Tibial nerve (tissue), 4 donors: ENCODE results near the gene EBLN2.

Experiments used
- CTCF ChIP-seq, 5 experiments: fragments of 200-600 bp in 3 of 5; fragments of 450-650 bp in 2 of 5; sonication (generic) in 3 of 5; IDR thresholded peaks; one replicate each; pipeline ENCODE4 v1.5.1; 2016 to 2019; ENCODE audit warnings: antibody characterized with exemption in 5 of 5, mild to moderate bottlenecking in 3 of 5, moderate library complexity in 2 of 5
- EP300 ChIP-seq, 2 donors: sonication (generic); formaldehyde crosslinking; IDR thresholded peaks; one replicate each; pipeline ENCODE4 v1.6.1; 2017; ENCODE audit warnings: antibody characterized with exemption in 2 of 2, mild to moderate bottlenecking in 1 of 2
- POLR2A ChIP-seq, 2 donors: fragments of 450-650 bp; IDR thresholded peaks; one replicate each; pipeline ENCODE4 v1.6.1; 2017; ENCODE audit warnings: antibody characterized with exemption in 2 of 2, mild to moderate bottlenecking in 2 of 2, moderate library complexity in 2 of 2

DNA sequence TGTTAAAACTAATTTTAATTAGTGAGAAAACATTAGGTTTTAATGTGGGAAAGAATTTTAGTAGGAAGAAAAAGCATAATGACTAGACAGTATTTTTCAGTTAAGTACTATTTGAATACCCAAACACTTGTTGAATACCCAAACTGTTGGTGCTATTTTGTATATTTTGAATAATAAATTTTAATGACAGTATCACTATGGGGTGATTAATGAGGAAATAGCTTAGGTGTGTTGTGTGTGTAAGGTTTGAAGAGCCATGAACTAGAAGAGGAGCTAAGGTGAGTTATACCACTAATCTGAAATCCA, 4.7 kb upstream of the EBLN2 start:
- TF ChIP-seq CTCF (IDR thresholded peaks at IDR 0.05) = no peak
- TF ChIP-seq POLR2A (IDR thresholded peaks at IDR 0.05) = no peak
- no peak for TF ChIP-seq EP300 (IDR thresholded peaks at IDR 0.05)
